ENCODE measurements around the gene FAM236B. TPM values are rescaled to one million over a fixed set of nuclear protein-coding genes. Genes with fewer than 3 reads are reported as not detected.
"Not testable (repeated sequence)": the region's sequence is repeated elsewhere in the genome, so short reads cannot be mapped to it uniquely, and the experiment has no call there.

FAM236B gene
- total RNA-seq, 1 experiment from 2014 or later: not detected

GRCh38 chrX:72778146-72778545, 4.3 kb downstream of the FAM236B start:
- H3F3A ChIP-seq (ENCODE audit: insufficient read depth, low read depth); H3K27me3 ChIP-seq (ENCODE audit: insufficient read depth, low read depth); H3K4me3 ChIP-seq; BruUV-seq (replicated peaks); H3K36me3 ChIP-seq (ENCODE audit: low read depth); H3K9me3 ChIP-seq (ENCODE audit: insufficient read depth, low read depth); DNase-seq; H4K20me1 ChIP-seq (ENCODE audit: insufficient read depth); H3K4me2 ChIP-seq; H3K27ac ChIP-seq; H3K9me2 ChIP-seq (ENCODE audit: insufficient read depth); H3K4me1 ChIP-seq (replicated peaks; ENCODE audit: insufficient read depth); H3K79me2 ChIP-seq (ENCODE audit: low read depth); POLR2A ChIA-PET (ENCODE audit: unreplicated experiment); intact Hi-C loops (cut with micrococcal nuclease; ENCODE audit: unreplicated experiment); CTCF ChIA-PET; H2AFZ ChIP-seq: not testable (repeated sequence)

- H3K4me3 ChIP-seq; POLR2A ChIA-PET (ENCODE audit: unreplicated experiment); H2AFZ ChIP-seq; BruUV-seq (replicated peaks); H3K36me3 ChIP-seq (ENCODE audit: low read depth); H3K9me2 ChIP-seq (ENCODE audit: insufficient read depth); H3K4me1 ChIP-seq (replicated peaks; ENCODE audit: insufficient read depth); H3F3A ChIP-seq (ENCODE audit: insufficient read depth, low read depth); H4K20me1 ChIP-seq (ENCODE audit: insufficient read depth); H3K79me2 ChIP-seq (ENCODE audit: low read depth); CTCF ChIA-PET; H3K9me3 ChIP-seq (ENCODE audit: insufficient read depth, low read depth); H3K27ac ChIP-seq; H3K4me2 ChIP-seq; intact Hi-C loops (cut with micrococcal nuclease; ENCODE audit: unreplicated experiment); H3K27me3 ChIP-seq (ENCODE audit: insufficient read depth, low read depth); DNase-seq: not testable (repeated sequence)
Measured at GRCh38 chrX:72777467-72777790, 5.0 kb downstream of the FAM236B start.

GRCh38 chrX:72776653-72777466, 5.6 kb downstream of the FAM236B start, which contains the start of gene DMRTC1B:
Gene DMRTC1B (plus strand): TSS chrX:72776890. CDS start chrX:72845136, 68,246 bp downstream.
- H3K4me2 ChIP-seq; H3F3A ChIP-seq (ENCODE audit: insufficient read depth, low read depth); CTCF ChIA-PET; H3K27ac ChIP-seq; intact Hi-C loops (cut with micrococcal nuclease; ENCODE audit: unreplicated experiment); H3K9me3 ChIP-seq (ENCODE audit: insufficient read depth, low read depth); H3K9me2 ChIP-seq (ENCODE audit: insufficient read depth); H3K79me2 ChIP-seq (ENCODE audit: low read depth); DNase-seq; H3K4me1 ChIP-seq (replicated peaks; ENCODE audit: insufficient read depth); H2AFZ ChIP-seq; H4K20me1 ChIP-seq (ENCODE audit: insufficient read depth); H3K27me3 ChIP-seq (ENCODE audit: insufficient read depth, low read depth); H3K4me3 ChIP-seq; BruUV-seq (replicated peaks); H3K36me3 ChIP-seq (ENCODE audit: low read depth); POLR2A ChIA-PET (ENCODE audit: unreplicated experiment): not testable (repeated sequence)

- H3K9me3 ChIP-seq (ENCODE audit: insufficient read depth, low read depth); H3K4me3 ChIP-seq; CTCF ChIA-PET; H2AFZ ChIP-seq; intact Hi-C loops (cut with micrococcal nuclease; ENCODE audit: unreplicated experiment); H3F3A ChIP-seq (ENCODE audit: insufficient read depth, low read depth); H3K36me3 ChIP-seq (ENCODE audit: low read depth); H3K27me3 ChIP-seq (ENCODE audit: insufficient read depth, low read depth); H3K9me2 ChIP-seq (ENCODE audit: insufficient read depth); POLR2A ChIA-PET (ENCODE audit: unreplicated experiment); BruUV-seq (replicated peaks); H3K4me2 ChIP-seq; H4K20me1 ChIP-seq (ENCODE audit: insufficient read depth); H3K27ac ChIP-seq; H3K79me2 ChIP-seq (ENCODE audit: low read depth); DNase-seq; H3K4me1 ChIP-seq (replicated peaks; ENCODE audit: insufficient read depth): not testable (repeated sequence)
Measured at GRCh38 chrX:72760454-72760853, 22.0 kb downstream of the FAM236B start.

- H3K4me3 ChIP-seq; intact Hi-C loops (cut with micrococcal nuclease; ENCODE audit: unreplicated experiment); H2AFZ ChIP-seq; H3K9me3 ChIP-seq (ENCODE audit: insufficient read depth, low read depth); H3K36me3 ChIP-seq (ENCODE audit: low read depth); H3F3A ChIP-seq (ENCODE audit: insufficient read depth, low read depth); H3K27me3 ChIP-seq (ENCODE audit: insufficient read depth, low read depth); H3K4me2 ChIP-seq; BruUV-seq (replicated peaks); CTCF ChIA-PET; DNase-seq; H4K20me1 ChIP-seq (ENCODE audit: insufficient read depth); H3K79me2 ChIP-seq (ENCODE audit: low read depth); H3K4me1 ChIP-seq (replicated peaks; ENCODE audit: insufficient read depth); H3K27ac ChIP-seq; H3K9me2 ChIP-seq (ENCODE audit: insufficient read depth); POLR2A ChIA-PET (ENCODE audit: unreplicated experiment): not testable (repeated sequence)
Measured at GRCh38 chrX:72748545-72748944, 33.9 kb downstream of the FAM236B start.

- H3K36me3 ChIP-seq (ENCODE audit: low read depth); H3K79me2 ChIP-seq (ENCODE audit: low read depth); CTCF ChIA-PET; H3K4me1 ChIP-seq (replicated peaks; ENCODE audit: insufficient read depth); POLR2A ChIA-PET (ENCODE audit: unreplicated experiment); intact Hi-C loops (cut with micrococcal nuclease; ENCODE audit: unreplicated experiment); BruUV-seq (replicated peaks); H3K9me3 ChIP-seq (ENCODE audit: insufficient read depth, low read depth); H3F3A ChIP-seq (ENCODE audit: insufficient read depth, low read depth); H4K20me1 ChIP-seq (ENCODE audit: insufficient read depth); H2AFZ ChIP-seq; H3K27me3 ChIP-seq (ENCODE audit: insufficient read depth, low read depth); H3K4me3 ChIP-seq; H3K9me2 ChIP-seq (ENCODE audit: insufficient read depth); DNase-seq; H3K4me2 ChIP-seq; H3K27ac ChIP-seq: not testable (repeated sequence)
Measured at GRCh38 chrX:72745546-72745945, 36.9 kb downstream of the FAM236B start.
